NCI-H1048 (cell line): ENCODE results near the gene RCAN2.

Source experiments
- DNase-seq: peaks from one replicate; lab custom pipeline; 2025; lab: John Stamatoyannopoulos, UW

RCAN2 gene

GRCh38 chr6:46491628-46492547 is 639 bp upstream of the RCAN2 start:
- DNase-seq: no peak

- DNase-seq: no peak
Observed at GRCh38 chr6:46490425-46491200, 636 bp downstream of the RCAN2 start.

GRCh38 chr6:46486181-46486580 is 5.1 kb downstream of the RCAN2 start:
- no peak for DNase-seq

- DNase-seq: no peak
Observed at GRCh38 chr6:46484081-46484820, 7.0 kb downstream of the RCAN2 start.

GRCh38 chr6:46476301-46476700 is 14.9 kb downstream of the RCAN2 start:
- DNase-seq: no peak

GRCh38 chr6:46473881-46474280 is 17.4 kb downstream of the RCAN2 start:
- no peak for DNase-seq

GRCh38 chr6:46472243-46472642 is 19.0 kb downstream of the RCAN2 start:
- DNase-seq: no peak

- DNase-seq: no peak
Observed at GRCh38 chr6:46469021-46469420, 22.2 kb downstream of the RCAN2 start.

- no peak for DNase-seq
Observed at GRCh38 chr6:46468403-46469010, 22.7 kb downstream of the RCAN2 start.

- DNase-seq: no peak
Observed at GRCh38 chr6:46466570-46466969, 24.7 kb downstream of the RCAN2 start.

GRCh38 chr6:46465294-46466165 is 25.7 kb downstream of the RCAN2 start:
- DNase-seq: no peak

GRCh38 chr6:46456297-46456696 is 35.0 kb downstream of the RCAN2 start:
- no peak for DNase-seq

- no peak for DNase-seq
Observed at GRCh38 chr6:46454691-46455090, 36.6 kb downstream of the RCAN2 start.

GRCh38 chr6:46453741-46454316 is 37.4 kb downstream of the RCAN2 start:
- DNase-seq: no peak

- no peak for DNase-seq
Observed at GRCh38 chr6:46453216-46453615, 38.0 kb downstream of the RCAN2 start.

- DNase-seq: peak; percentile 14
Observed at GRCh38 chr6:46452312-46452917, 38.8 kb downstream of the RCAN2 start.

- no peak for DNase-seq
Observed at GRCh38 chr6:46451343-46451742, 39.9 kb downstream of the RCAN2 start.

GRCh38 chr6:46444772-46445454 is 46.3 kb downstream of the RCAN2 start:
- no peak for DNase-seq

GRCh38 chr6:46443623-46444022 is 47.6 kb downstream of the RCAN2 start:
- no peak for DNase-seq

- DNase-seq: no peak
Observed at GRCh38 chr6:46440641-46441040, 50.6 kb downstream of the RCAN2 start.
